Right ventricle myocardium superior (tissue), 1 donor: ENCODE results near the gene CXCR5. TPM values are rescaled to one million over a fixed set of nuclear protein-coding genes. Genes with fewer than 3 reads are reported as not detected.

Experiments used
- ATAC-seq: fragments of 200-7000 bp; cut with Tn5 transposase; one replicate; pipeline ENCODE4 v1.9.1; 2020; ENCODE audit warnings: mild to moderate bottlenecking; ENCODE audit not compliant: poor library complexity
- DNase-seq: peaks from one replicate; pipeline ENCODE4 v3.0.0-alpha.2; 2020
- intact Hi-C: fragments of 100-400 bp; cut with DNase I; formaldehyde crosslinking; loops from one replicate; pipeline ENCODE4 v1.11.2; 2022
- microRNA-seq: library from miRNA; unstranded; fragments of <30 nt; microRNA quantifications from one replicate; pipeline ENCODE4 v1.2.0, GENCODE V29; 2020
- total RNA-seq: library from RNA; stranded (reverse); fragmentation: NEBNext Ultra II Directional; extraction: Animal tissue kit (Norgen Biotek cat#: 25700); gene quantifications from one replicate; pipeline ENCODE4 v1.2.1, GENCODE V29; 2021
- donor health status: DM: no; HTN: yes; CAD: no; lungs with severe emphysema.

Gene CXCR5
- total RNA-seq, 1 donor from 2014 or later = not detected

DNA sequence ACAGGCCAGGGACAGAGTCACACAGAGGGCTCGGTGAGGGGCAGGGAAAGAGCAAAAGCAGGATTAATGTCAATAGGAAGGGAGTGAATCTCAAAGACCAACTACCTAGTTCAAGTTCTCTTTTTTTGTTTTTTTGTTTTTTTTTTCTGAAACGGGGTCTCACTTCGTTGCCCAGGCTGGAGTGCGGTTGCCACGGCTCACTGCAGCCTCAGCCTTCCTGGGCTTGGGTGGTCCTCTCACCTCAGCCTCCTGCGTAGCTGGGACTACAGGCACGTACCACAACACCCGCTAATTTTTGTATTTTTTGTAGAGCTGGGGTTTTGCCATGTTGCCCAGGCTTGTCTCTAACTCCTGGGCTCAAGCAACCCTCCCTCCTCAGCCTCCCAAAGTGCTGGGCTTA, 51.7 kb downstream of the CXCR5 start:
- DNase-seq (no peak), ATAC-seq (no peak)

DNA sequence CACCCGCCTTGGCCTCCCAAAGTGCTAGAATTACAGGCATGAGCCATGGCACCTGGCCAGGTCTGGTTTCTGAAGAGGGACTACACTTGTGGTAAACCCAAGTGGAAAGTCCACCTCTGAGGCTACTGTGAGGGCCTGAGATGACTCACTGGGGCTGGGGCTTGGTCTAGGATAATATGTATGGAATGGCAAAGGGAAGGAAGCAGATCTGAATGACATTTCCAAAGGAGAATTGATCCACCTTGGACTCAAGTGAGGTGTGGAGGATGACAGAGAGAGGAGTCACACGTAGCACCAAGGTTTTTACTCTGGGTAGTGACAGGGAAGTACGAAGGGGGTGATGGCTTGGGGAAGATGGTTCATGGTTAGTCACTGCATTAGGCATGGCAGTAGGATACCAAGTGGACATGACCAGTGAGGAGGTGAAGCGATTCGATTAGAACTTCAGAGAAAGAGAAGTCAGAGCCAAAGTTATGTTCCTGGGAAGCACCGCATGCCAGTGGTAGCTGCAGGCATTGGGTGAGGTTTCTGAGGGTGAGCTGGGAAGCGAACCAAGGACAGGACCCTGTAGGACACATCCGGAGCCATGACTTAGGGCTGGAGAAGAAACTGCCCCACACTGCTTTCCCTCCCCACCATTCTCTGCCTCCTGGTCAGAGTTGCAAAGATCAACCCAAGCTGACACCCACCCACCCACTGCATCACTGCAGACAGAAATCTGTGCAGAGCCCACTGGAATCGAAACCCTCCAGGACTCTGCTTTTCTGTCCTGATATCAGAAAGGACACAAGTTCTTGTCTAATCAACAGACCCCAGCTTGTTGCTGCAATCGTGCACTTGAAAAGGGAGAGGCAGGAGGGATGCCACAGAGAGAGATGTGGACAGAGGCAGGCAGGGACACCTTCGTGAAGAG, 55.1 kb downstream of the CXCR5 start:
- ATAC-seq (no peak), DNase-seq (no peak)
- intact Hi-C loops = no loop called here

More for the DNA sequence above, 51.7 kb downstream of the CXCR5 start:
- intact Hi-C loops = no loop called here

DNA sequence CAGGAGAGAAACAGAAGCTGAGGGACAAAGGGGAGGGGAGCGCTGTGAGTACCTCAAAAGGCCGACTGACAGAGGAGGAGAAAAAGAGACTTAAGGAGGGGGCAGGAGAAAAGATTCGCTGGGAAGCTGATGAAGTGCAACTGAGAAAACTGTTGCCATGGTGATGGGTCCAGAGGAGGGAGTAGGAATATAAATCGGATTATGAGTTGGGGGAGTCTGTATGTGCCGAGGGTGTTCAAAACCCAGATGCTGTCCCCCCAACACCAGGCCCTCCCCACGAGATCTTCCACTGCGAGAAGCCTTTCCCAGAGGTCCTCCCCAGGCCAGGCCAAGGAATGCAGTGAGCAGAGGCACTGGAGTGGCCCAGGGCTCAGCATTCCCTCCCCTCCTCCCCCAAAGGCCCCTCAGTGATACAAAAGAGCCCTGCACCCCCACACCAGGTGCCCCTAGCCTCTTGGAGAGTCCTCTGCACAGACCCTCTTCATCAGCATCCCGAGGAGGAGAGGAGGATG, 55.8 kb downstream of the CXCR5 start:
- no peak for ATAC-seq
- intact Hi-C loops = no loop called here
- DNase-seq = no peak

DNA sequence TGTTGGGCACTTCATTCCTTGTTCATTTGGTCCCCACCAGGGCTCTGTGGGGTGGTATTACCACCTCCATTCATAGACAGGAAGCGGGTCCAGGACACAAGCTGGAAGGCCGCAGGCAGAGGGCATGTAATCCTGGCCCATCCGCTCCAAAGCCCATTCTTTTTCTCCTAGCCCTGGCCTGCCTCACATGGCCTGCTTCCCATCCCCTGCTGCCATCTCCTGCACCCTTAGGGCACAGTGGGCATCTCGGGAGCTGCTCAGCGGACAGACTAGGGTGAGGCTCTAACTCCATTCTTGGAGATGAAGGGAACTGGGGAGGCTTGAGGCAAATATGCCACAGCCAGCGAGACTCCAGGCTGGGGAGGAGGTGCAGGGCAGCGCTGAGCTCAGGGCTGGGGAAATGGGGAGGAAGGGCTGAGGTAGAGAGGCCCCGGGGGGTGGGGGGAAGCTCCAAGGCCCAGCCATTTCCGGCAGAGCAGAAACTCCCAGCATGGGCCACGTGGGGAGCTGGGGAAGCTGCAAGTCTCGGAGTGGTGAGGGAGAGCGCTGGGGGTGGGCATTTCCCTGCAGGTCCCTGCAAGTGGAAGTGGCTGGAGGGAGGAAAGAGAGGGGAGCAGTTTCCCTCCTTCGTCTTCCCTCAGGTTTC, 56.4 kb downstream of the CXCR5 start:
- DNase-seq = no peak
- no peak for ATAC-seq
- intact Hi-C loops = no loop called here

DNA sequence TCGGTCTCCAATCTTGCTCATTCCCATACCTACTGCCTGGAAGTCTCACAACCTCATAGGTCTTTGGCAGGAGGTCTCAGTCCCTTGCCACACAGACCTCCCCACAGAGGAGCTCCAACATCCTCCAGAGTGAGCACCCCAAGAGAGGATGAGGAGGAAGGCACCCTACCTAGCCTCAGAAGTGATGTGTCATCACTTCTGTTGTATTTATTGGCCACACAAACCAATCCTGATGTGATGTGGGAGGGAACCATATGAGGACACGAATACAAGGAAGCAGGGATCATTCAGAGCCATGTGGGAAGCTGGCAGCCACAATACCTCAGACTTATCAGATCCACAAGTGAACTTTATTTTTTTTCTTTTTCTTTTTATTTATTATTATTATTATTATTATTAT, 63.4 kb downstream of the CXCR5 start:
- ATAC-seq (no peak), DNase-seq (no peak)
- intact Hi-C loops = no loop called here

Small RNA genes lying within 50 kb of the gene (microRNA-seq; reads per million reads assigned to microRNA genes)
- gene MIR4492 = not detected

Other genes starting within 250 kb of the CXCR5 start
- not detected for gene TREH, start 204.2 kb upstream of the CXCR5 start, total RNA-seq
- gene DDX6, start 92.7 kb upstream of the CXCR5 start, total RNA-seq = 117 TPM
- 36.6 TPM for gene BCL9L, start 42.0 kb downstream of the CXCR5 start, total RNA-seq
- not detected for gene UPK2, start 72.4 kb downstream of the CXCR5 start, total RNA-seq
- not detected for gene FOXR1, start 87.9 kb downstream of the CXCR5 start, total RNA-seq
- 10.0 TPM for gene CENATAC, start 114.2 kb downstream of the CXCR5 start, total RNA-seq
- 827 TPM for gene RPS25, start 134.5 kb downstream of the CXCR5 start, total RNA-seq
- 30.7 TPM for gene TRAPPC4, start 134.9 kb downstream of the CXCR5 start, total RNA-seq
- gene SLC37A4, start 147.0 kb downstream of the CXCR5 start, total RNA-seq = 7.1 TPM
- gene HYOU1, start 173.3 kb downstream of the CXCR5 start, total RNA-seq = 63.5 TPM
- 19.8 TPM for gene VPS11, start 183.9 kb downstream of the CXCR5 start, total RNA-seq
- 22.1 TPM for gene HMBS, start 201.0 kb downstream of the CXCR5 start, total RNA-seq
- gene DPAGT1, start 218.0 kb downstream of the CXCR5 start, total RNA-seq = 18.2 TPM
- 9.6 TPM for gene C2CD2L, start 223.5 kb downstream of the CXCR5 start, total RNA-seq
- gene HINFP, start 237.7 kb downstream of the CXCR5 start, total RNA-seq = 13.3 TPM